GM23338 (cell line): ENCODE measurements around the gene TENM3.

Source experiments
- POLR2AphosphoS5 ChIP-seq: IDR thresholded peaks from 2 replicates; pipeline ENCODE4 v1.6.1; 2016; ENCODE audit warnings: antibody characterized with exemption, low read depth
- ZNF331 ChIP-seq: fragments of 250-450 bp; sonication (Bioruptor Pico); IDR thresholded peaks from 2 replicates; pipeline ENCODE4 v1.5.0; 2020; ENCODE audit warnings: low read depth, mild to moderate bottlenecking, moderate library complexity
- TF ChIP-seq, protein P1 (sequence below), 2 experiments: fragments of 200-600 bp in 1 of 2; sonication (generic) in 1 of 2; conservative IDR thresholded peaks; 2 replicates each; pipeline versions ENCODE4 v1.5.1 to v1.6.1; 2016 to 2017; ENCODE audit warnings: antibody characterized with exemption in 2 of 2, low read depth in 2 of 2, mild to moderate bottlenecking in 2 of 2, moderate library complexity in 1 of 2

GRCh38 chr4:182649698-182650477, 406.7 kb downstream of the TENM3 start:
- TF ChIP-seq ZNF331 (CRISPR knock-in tag) (no peak), POLR2AphosphoS5 (no peak)
- TF ChIP-seq, protein P1, sequence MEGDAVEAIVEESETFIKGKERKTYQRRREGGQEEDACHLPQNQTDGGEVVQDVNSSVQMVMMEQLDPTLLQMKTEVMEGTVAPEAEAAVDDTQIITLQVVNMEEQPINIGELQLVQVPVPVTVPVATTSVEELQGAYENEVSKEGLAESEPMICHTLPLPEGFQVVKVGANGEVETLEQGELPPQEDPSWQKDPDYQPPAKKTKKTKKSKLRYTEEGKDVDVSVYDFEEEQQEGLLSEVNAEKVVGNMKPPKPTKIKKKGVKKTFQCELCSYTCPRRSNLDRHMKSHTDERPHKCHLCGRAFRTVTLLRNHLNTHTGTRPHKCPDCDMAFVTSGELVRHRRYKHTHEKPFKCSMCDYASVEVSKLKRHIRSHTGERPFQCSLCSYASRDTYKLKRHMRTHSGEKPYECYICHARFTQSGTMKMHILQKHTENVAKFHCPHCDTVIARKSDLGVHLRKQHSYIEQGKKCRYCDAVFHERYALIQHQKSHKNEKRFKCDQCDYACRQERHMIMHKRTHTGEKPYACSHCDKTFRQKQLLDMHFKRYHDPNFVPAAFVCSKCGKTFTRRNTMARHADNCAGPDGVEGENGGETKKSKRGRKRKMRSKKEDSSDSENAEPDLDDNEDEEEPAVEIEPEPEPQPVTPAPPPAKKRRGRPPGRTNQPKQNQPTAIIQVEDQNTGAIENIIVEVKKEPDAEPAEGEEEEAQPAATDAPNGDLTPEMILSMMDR (conservative IDR thresholded peaks at IDR 0.05; ENCODE audit: low read depth in 2 of 2), result peak in 1 of 2 experiments; percentile 52; a peak in 2 of 4 replicates
